Large intestine (tissue), 3 donors: ENCODE measurements around the gene LAMP1. TPM values are rescaled to one million over a fixed set of nuclear protein-coding genes. Genes with fewer than 3 reads are reported as not detected.
"Not testable (repeated sequence)": the region's sequence is repeated elsewhere in the genome, so short reads cannot be mapped to it uniquely, and the experiment has no call there.

Source experiments
- DNase-seq, 2 donors: peaks; one replicate each; pipeline versions ENCODE4 v3.0.0 to v3.0.0-alpha.2; 2013
- H3K27ac ChIP-seq: one replicate; pipeline ENCODE4 v1.5.1; 2013; ENCODE audit warnings: low read length
- H3K27me3 ChIP-seq: 2 replicates; pipeline ENCODE4 v1.6.1; 2013; ENCODE audit warnings: low read length; ENCODE audit not compliant: control insufficient read depth, insufficient read depth
- H3K36me3 ChIP-seq: 2 replicates; pipeline ENCODE4 v1.6.1; 2013; ENCODE audit warnings: low read length; ENCODE audit not compliant: control insufficient read depth, insufficient read depth
- H3K4me1 ChIP-seq: one replicate; pipeline ENCODE4 v1.6.1; 2013; ENCODE audit warnings: low read length; ENCODE audit not compliant: control insufficient read depth, insufficient read depth
- H3K4me3 ChIP-seq: one replicate; pipeline ENCODE4 v1.5.1; 2013; ENCODE audit warnings: low read length
- H3K9me3 ChIP-seq: one replicate; pipeline ENCODE4 v1.6.1; 2013; ENCODE audit warnings: mild to moderate bottlenecking, low read depth, low read length, moderate library complexity; ENCODE audit not compliant: control insufficient read depth
- WGBS: methylation state at CpG from one replicate; pipeline ENCODE4 v1.1.5; 2013; ENCODE audit warnings: low lambda C conversion rate; ENCODE audit not compliant: insufficient coverage; 5-methylcytosine and 5-hydroxymethylcytosine counted together
- polyA plus RNA-seq: library from polyadenylated mRNA; unstranded; fragments of 120-200 nt; gene quantifications from one replicate; pipeline ENCODE4 v1.2.1, GENCODE V29; 2013

The LAMP1 gene
- polyA plus RNA-seq, 1 donor, result 215 TPM

- 83% methylated on average over 1 of the region's 3 CpGs for WGBS
- not testable (repeated sequence) for DNase-seq, H3K27ac ChIP-seq, H3K9me3 ChIP-seq, H3K4me3 ChIP-seq, H3K27me3 ChIP-seq, H3K36me3 ChIP-seq, H3K4me1 ChIP-seq
These were observed 74.7 kb downstream of the LAMP1 start for GRCh38 chr13:113371701-113372100.

Other genes with a start within 250 kb of the LAMP1 start
- gene F7, start 191.4 kb upstream of the LAMP1 start, polyA plus RNA-seq, result 38.1 TPM
- gene F10, start 174.4 kb upstream of the LAMP1 start, polyA plus RNA-seq, result 125 TPM
- 1.0 TPM for gene PROZ, start 138.6 kb upstream of the LAMP1 start, polyA plus RNA-seq
- gene PCID2, start 88.6 kb upstream of the LAMP1 start, polyA plus RNA-seq, result 52.0 TPM
- 78.4 TPM for gene CUL4A, start 87.6 kb upstream of the LAMP1 start, polyA plus RNA-seq
- 65.7 TPM for gene GRTP1, start 66.9 kb downstream of the LAMP1 start, polyA plus RNA-seq
- 2.8 TPM for gene ADPRHL1, start 156.2 kb downstream of the LAMP1 start, polyA plus RNA-seq
- gene DCUN1D2, start 193.5 kb downstream of the LAMP1 start, polyA plus RNA-seq, result 17.8 TPM